ENCODE measurements around the gene KCNN2. TPM values are rescaled to one million over a fixed set of nuclear protein-coding genes. Genes with fewer than 3 reads are reported as not detected.

The KCNN2 gene
- total RNA-seq, 2 donors from 2014 or later, result 4.6 to 9.6 TPM

DNA sequence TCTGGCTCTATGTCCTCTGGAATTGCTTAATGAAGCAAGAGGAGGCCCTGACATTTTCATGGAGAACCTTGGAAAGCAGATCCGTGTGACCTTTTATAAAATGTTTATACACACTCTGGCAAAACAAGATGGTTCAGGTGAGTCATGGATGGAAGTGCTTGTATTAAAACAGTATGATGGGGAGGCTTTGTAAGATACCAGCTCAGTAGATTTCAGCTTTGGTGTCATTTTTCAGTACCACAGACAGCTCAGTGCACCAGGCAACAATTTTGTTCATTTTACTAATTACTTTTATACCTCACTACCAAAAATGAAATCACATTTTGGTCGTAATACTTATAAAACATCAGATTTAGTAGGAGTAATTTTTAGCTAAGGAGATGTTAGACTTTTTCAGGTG lies 5.2 kb downstream of the KCNN2 start:
- H3K4me3 ChIP-seq, result no peak overlapping the region
- 52 to 58% methylated on average over 2 of the region's 2 CpGs for WGBS, 2 donors
- H3K36me3 ChIP-seq (replicated peaks in 1 of 2; ENCODE audit: insufficient read depth in 1 of 2, low read depth in 2 of 2), result no peaks in the 10 kb centered on the region
- no peak overlapping the region for H3K27ac ChIP-seq
- DNase-seq (no peak), ATAC-seq (no peak)
- intact Hi-C loops (cut with DNase I), result no loop called here
- no peaks in the 10 kb centered on the region for H3K9me3 ChIP-seq
- peaks cover 23% of the 10 kb centered on the region for H3K4me1 ChIP-seq
- TF ChIP-seq, protein P1, sequence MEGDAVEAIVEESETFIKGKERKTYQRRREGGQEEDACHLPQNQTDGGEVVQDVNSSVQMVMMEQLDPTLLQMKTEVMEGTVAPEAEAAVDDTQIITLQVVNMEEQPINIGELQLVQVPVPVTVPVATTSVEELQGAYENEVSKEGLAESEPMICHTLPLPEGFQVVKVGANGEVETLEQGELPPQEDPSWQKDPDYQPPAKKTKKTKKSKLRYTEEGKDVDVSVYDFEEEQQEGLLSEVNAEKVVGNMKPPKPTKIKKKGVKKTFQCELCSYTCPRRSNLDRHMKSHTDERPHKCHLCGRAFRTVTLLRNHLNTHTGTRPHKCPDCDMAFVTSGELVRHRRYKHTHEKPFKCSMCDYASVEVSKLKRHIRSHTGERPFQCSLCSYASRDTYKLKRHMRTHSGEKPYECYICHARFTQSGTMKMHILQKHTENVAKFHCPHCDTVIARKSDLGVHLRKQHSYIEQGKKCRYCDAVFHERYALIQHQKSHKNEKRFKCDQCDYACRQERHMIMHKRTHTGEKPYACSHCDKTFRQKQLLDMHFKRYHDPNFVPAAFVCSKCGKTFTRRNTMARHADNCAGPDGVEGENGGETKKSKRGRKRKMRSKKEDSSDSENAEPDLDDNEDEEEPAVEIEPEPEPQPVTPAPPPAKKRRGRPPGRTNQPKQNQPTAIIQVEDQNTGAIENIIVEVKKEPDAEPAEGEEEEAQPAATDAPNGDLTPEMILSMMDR (IDR thresholded peaks at IDR 0.05), result no peak
- no peak for TF ChIP-seq POLR2A (IDR thresholded peaks at IDR 0.05)
- no peaks in the 10 kb centered on the region for H3K27me3 ChIP-seq

DNA sequence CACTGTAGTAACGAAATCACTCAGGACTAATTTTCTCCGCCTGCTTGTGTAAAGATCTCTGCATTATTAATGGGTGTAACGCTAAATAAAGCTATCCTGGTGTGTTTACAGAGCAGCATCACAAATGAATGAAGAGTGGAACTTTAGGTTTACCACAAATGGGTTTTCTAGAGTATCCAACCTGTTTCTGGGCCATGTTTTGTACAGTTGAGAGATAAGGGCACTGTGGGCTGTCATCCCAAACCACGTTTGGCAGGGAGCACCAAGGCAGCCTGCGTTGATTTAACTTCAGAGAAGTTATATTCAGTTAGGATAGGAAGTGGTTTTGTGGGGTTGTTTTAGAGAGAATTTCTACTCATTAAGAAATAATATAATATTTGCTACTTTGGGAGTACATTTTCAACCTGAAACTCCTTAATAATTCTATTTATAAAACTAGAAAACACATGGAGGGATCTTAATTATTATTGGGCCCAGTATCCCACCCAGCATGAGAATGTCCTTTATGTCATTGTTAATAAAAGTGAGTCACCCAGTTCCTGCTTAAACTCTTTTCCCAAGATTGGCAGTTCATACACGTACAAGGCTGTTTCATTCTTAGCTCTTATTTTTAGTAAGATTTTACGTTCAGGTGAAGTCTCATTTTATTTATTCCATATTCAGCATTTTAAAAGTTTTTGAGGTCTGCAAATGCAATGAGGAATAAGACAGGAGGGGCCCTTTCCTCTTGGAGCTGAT lies 8.0 kb downstream of the KCNN2 start:
- ATAC-seq (no peak), DNase-seq (no peak)
- Histone ChIP-seq H3K9me3 (no peaks in the 10 kb centered on the region), H3K4me3 (no peak overlapping the region), H3K4me1 (no peaks in the 10 kb centered on the region), H3K27ac (no peak overlapping the region), H3K36me3 (replicated peaks in 1 of 2; ENCODE audit: insufficient read depth in 1 of 2, low read depth in 2 of 2) (no peaks in the 10 kb centered on the region), H3K27me3 (no peaks in the 10 kb centered on the region)
- WGBS, 2 donors, result 75 to 78% methylated on average over 7 of the region's 7 CpGs
- no peak for TF ChIP-seq POLR2A (IDR thresholded peaks at IDR 0.05)
- TF ChIP-seq, protein P1 (IDR thresholded peaks at IDR 0.05), result no peak
- intact Hi-C loops (cut with DNase I), result no loop called here

DNA sequence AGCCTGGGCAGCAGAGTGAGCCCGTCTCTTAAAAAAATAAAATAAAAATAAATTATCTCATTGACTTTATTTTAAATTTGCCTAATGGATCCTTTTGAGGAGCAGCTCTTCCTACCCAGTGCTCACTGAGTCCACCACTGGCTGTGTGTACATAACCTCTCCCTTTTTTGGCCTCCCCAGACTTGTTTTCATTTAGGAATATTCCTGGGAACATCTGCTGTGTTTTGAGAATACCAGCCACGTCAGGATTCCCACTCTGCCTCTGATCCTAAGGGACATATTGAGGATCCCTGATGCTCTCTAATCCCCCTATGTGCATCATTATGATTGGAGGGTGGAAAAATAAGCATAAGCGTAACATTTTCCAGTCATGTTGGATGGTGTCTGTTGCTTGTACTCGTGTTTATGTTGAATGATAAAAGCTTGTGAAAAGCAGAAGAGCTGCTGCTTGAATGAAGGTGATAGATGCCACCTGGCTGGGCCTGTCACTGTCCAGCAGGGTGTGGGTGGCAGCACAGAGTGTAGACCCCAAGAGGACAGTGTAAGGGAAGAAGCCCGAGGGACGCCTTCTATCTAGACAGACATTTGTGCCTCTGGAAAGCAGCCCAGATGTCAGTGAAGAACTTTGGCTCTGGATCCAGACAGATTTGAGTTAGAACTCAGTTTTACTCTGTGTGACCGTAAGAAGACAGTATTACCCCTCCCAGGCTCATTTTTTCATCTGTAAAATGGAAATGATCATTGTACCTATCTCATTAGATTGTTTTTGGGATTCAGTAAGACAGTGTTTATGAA lies 15.4 kb downstream of the KCNN2 start:
- ATAC-seq, result no peak
- no peak for TF ChIP-seq POLR2A (IDR thresholded peaks at IDR 0.05)
- intact Hi-C loops (cut with DNase I), result no loop called here
- Histone ChIP-seq H3K36me3 (replicated peaks in 1 of 2; ENCODE audit: insufficient read depth in 1 of 2, low read depth in 2 of 2) (no peaks in the 10 kb centered on the region), H3K4me1 (peaks cover 15% of the 10 kb centered on the region), H3K27ac (no peak overlapping the region), H3K4me3 (no peak overlapping the region), H3K27me3 (no peaks in the 10 kb centered on the region), H3K9me3 (no peaks in the 10 kb centered on the region)
- no peak for DNase-seq
- WGBS, 2 donors, result 65 to 76% methylated on average over 7 of the region's 7 CpGs

DNA sequence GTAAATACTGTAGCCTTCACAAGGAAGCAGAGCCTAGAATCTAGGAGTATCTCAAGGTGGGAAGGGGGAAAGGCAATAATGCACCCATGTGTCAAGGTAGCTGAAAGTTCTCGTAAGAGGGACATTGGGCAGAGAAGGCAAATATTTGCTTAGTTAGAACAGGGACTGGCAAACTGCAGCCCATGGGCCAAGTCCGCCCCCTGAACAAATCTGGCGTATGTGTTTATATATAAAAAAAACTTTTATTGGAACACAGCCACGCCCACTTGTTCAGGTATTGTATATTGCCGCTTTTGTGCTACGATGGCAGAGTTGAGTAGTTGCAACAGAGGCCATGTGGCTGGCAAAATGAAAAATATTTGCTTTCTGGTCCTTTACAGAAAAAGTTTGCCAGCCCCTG lies 16.1 kb downstream of the KCNN2 start:
- DNase-seq, result peak; percentile 15 to 45 (median 38)

DNA sequence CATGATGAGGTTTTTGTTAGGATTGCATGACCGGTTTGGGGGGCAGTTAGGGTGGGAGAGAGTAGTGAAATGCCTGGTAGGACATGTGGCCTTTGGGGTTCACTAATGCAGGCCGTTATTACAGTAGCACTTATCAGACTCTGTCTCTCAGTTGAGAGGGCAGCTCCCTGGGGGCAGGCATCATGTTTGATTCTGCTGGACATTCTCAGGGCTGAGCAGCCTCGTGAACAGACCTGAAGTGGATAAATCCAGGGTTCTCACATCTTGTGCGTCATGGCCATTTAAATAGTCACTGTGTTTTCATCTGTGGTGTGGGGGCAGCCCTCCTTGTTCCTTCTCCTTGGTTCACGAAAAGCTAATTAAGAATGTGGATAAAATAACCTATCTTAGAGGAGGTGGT lies 18.9 kb downstream of the KCNN2 start:
- whole genome bisulfite sequencing, 2 donors, result 78 to 83% methylated on average over 5 of the region's 5 CpGs
- TF ChIP-seq, protein P1 (IDR thresholded peaks at IDR 0.05), result no peak
- TF ChIP-seq POLR2A (IDR thresholded peaks at IDR 0.05), result no peak
- intact Hi-C loops (cut with DNase I), result no loop called here
- no peaks in the 10 kb centered on the region for H3K36me3 ChIP-seq (replicated peaks in 1 of 2; ENCODE audit: insufficient read depth in 1 of 2, low read depth in 2 of 2)
- peaks cover 15% of the 10 kb centered on the region for H3K4me1 ChIP-seq
- ATAC-seq (no peak), DNase-seq (no peak)
- H3K27me3 ChIP-seq, result no peaks in the 10 kb centered on the region
- no peak overlapping the region for H3K4me3 ChIP-seq
- H3K9me3 ChIP-seq, result no peaks in the 10 kb centered on the region
- H3K27ac ChIP-seq, result no peak overlapping the region

More for the DNA sequence above, 16.1 kb downstream of the KCNN2 start:
- H3K4me1 ChIP-seq, result peaks cover 15% of the 10 kb centered on the region
- no peaks in the 10 kb centered on the region for H3K27me3 ChIP-seq
- no peaks in the 10 kb centered on the region for H3K9me3 ChIP-seq
- TF ChIP-seq, protein P1 (IDR thresholded peaks at IDR 0.05), result no peak
- TF ChIP-seq POLR2A (IDR thresholded peaks at IDR 0.05), result no peak
- WGBS, 2 donors, result 40 to 47% methylated on average over 6 of the region's 6 CpGs
- H3K27ac ChIP-seq, result no peak overlapping the region
- peak; percentile 48 for ATAC-seq
- no peak overlapping the region for H3K4me3 ChIP-seq
- intact Hi-C loops (cut with DNase I), result no loop called here
- no peaks in the 10 kb centered on the region for H3K36me3 ChIP-seq (replicated peaks in 1 of 2; ENCODE audit: insufficient read depth in 1 of 2, low read depth in 2 of 2)
